Retinal pigment epithelial cell (primary cell): ENCODE measurements around the gene DNTTIP2.

Experiments
- DNase-seq: peaks from one replicate; pipeline ENCODE4 v3.0.0-alpha.2; 2010; ENCODE audit warnings: low read depth
- H3K4me3 ChIP-seq: 2 replicates; pipeline ENCODE4 v1.5.1; 2011; ENCODE audit warnings: mild to moderate bottlenecking, low read length, control low read depth, moderate library complexity
- TF ChIP-seq, protein P1 (sequence below): conservative IDR thresholded peaks from 2 replicates; pipeline ENCODE4 v1.5.1; 2011; ENCODE audit warnings: low read depth, low read length, control low read depth, inconsistent platforms

The DNTTIP2 gene

DNA sequence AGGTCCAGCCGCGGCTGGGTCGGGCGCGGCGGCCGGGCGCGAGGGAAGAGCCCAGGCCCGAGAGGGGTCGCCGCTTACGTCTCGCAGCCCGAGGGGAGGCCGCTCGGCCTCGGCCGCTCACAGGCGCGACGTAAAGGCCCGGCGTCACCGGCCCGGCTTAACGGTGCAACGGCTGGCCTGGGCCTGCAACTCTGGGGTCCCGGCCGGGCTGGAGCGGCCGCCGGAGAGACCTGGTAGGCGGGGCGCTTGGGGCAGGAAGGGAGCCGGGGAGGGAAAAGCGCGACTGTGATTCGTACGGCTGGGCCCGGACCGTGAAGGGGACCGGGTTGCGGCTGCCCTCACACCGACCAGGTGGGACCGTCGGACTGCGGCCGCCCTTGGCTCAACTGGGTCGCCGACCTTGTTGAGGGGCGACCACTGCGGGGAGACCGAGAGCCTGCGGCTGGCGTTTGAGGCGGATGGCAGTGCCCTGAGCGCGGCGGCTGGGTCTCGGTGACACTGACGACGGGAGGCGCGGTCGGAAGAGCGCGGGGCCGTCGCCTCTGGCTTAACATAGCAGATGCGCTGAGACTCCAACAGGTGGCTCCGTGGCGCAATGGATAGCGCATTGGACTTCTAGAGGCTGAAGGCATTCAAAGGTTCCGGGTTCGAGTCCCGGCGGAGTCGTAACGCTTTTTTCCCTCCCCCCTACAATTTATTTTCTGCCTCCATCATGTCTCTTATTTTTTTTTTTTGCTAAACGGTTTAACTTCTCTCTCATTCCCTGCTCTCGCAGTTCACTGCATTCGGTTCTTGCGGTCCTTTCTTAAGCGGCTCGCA lies 31.8 kb downstream of the DNTTIP2 start:
- TF ChIP-seq, protein P1, sequence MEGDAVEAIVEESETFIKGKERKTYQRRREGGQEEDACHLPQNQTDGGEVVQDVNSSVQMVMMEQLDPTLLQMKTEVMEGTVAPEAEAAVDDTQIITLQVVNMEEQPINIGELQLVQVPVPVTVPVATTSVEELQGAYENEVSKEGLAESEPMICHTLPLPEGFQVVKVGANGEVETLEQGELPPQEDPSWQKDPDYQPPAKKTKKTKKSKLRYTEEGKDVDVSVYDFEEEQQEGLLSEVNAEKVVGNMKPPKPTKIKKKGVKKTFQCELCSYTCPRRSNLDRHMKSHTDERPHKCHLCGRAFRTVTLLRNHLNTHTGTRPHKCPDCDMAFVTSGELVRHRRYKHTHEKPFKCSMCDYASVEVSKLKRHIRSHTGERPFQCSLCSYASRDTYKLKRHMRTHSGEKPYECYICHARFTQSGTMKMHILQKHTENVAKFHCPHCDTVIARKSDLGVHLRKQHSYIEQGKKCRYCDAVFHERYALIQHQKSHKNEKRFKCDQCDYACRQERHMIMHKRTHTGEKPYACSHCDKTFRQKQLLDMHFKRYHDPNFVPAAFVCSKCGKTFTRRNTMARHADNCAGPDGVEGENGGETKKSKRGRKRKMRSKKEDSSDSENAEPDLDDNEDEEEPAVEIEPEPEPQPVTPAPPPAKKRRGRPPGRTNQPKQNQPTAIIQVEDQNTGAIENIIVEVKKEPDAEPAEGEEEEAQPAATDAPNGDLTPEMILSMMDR, result no peak
- peak; percentile 52 for DNase-seq
- peak overlapping the region; percentile 83 for H3K4me3 ChIP-seq

DNA sequence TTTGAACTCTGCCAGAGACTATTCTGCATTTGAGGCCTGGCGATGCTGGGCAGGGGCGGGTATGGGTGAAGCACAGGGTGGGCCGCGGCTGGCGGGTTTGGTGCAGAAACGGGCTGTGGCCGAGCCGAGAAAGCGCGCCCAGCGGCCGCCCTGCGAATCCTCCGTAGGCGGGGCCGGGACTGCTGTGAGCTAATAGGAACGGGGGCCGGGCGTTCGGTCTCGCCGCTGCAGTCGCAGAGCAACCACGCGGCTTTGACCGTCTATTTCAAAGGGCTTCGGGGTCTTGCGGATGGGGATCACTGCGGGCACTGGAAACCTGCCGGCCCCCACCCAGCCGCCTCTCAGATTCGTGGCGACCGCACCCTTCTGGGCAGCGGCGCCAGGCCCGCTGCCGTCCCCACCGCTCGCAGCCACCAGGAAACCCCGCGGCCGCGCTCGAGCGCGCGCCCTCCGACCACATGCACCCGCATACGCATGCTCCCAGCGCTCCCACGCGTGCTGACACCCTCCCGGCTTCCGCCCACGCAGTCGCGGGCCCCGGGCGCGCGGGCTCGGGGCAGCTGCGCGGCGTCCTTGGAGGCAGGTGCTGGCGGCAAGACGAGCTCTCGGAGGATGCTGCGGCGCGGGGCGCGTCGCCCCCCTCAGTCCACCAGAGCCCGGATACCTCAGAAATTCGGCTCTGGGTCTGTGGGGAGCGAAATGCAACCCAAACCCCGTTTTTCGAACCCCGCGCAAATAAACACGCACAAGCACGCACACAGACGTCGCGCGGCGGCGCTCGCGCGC lies 32.6 kb downstream of the DNTTIP2 start:
- peak overlapping the region; percentile 83 for H3K4me3 ChIP-seq
- DNase-seq, result no peak
- TF ChIP-seq, protein P1, result peak; percentile 18

DNA sequence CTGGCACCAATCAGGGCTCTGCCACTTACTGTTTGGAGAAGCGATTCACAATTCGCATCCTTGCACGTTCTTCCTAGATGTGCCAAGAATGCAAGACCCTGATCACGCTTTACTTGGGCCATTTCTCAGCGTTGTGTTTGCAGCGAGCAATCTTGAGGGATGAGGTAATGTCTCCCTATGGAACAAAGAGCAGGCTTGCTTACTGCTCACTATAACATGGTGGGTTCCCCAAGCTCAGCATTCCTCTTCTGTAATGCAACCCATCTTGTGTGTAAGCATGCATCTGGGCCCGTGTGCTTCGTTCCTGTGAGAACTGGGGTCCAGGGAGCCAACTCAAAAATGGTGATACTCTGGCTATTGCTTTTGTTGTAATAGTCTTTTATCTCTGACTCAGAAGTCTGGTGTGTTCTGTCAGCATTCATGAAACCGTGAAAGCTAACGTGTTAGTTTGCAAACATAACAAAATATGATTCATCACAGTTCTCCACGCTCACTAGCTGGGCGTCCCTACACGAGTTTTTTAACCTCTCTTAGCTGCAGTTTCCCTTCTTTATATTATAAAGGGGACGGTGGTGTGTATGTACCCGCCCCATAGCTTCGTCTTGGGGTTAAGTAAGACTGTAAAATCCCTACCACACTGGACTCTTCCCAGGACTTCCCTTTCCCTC lies 33.3 kb downstream of the DNTTIP2 start:
- peak overlapping the region; percentile 83 for H3K4me3 ChIP-seq
- TF ChIP-seq, protein P1, result no peak
- DNase-seq, result peak; percentile 69

DNA sequence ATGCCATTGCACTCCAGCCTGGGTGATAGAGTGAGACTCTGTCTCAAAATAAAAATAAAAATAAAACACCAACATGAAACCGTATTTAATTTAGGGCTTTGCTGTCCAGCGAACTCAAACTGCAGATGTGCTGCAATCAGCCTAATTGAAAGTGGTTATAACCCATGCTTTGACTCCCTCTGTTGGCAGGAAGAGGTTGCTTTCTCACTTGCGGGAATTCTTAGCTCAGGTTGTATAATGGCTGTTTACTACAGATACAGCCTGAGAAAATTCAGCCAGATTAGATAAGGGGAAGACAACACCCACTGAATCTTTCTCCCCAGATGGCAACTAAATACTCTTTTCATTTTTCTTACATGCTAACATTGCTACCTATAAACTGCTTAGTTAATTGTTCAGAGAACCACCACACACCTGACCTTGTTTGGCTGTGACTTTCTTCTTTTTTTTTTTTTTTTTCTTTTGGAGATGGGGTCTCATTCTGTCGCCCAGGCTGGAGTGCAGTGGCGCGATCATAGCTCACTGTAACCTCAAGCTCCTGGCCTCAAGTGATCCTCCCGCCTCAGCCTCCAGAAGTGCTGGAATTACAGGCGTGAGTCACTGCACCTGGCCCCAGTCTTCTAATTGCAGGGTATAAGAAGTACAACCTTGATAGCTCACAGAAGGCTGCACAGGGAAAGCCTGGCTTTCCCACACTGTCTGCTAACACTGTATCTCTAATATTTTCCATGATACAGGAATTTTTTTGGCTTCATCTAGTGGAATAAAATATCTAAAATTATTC lies 34.6 kb downstream of the DNTTIP2 start:
- DNase-seq, result no peak
- TF ChIP-seq, protein P1, result peak; percentile 89

DNA sequence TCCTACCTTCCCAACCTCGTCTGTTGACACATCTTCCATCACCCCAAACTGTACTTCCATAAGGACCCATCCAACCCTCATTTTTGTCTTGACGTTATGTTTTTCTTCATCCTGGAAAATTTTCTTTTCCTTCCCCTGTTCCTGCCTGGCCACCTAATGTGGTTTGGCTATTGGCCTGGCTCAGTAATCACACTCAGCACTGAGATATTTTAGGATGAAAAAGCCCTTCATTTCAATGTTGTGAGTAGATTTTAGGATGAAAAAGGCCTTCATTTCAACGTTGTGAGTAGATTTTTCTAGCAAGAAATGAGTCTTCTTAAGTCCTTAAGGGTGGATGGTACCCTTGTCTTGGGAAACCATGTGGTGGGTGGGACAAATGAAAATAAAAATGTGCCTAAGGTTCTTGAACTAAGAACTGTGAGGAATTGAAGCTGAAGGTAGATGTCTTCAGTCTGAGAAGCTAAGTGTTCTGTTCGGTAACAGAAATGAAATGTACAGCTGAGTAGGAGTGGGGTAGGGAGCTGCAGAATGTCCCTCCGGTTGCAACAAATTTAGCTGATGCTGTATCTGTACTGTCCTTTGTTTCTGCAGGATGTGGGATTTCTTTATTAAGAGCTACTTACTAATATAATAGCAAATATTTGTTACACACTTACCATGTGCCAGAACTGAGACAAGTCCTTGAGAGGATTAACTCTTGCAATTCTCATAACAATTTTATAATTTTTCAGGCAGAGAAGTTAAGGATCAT lies 36.1 kb downstream of the DNTTIP2 start:
- no peak for DNase-seq

More for the DNA sequence above, 34.6 kb downstream of the DNTTIP2 start:
- no peak overlapping the region for H3K4me3 ChIP-seq

More for the DNA sequence above, 36.1 kb downstream of the DNTTIP2 start:
- H3K4me3 ChIP-seq, result no peak overlapping the region
- TF ChIP-seq, protein P1, result no peak
